ENCODE measurements around the gene HRK. TPM values are rescaled to one million over a fixed set of nuclear protein-coding genes. Genes with fewer than 3 reads are reported as not detected.

Gene HRK
- total RNA-seq, 1 donor from 2014 or later = not detected

GRCh38 chr12:116874324-116874995, 6.8 kb downstream of the HRK start:
- Mint-ChIP-seq H3K27me3 (ENCODE audit: unreplicated experiment) (peaks cover 56% of the 10 kb centered on the region), H3K4me3 (ENCODE audit: unreplicated experiment) (no peak overlapping the region), H3K4me1 (ENCODE audit: unreplicated experiment) (peaks cover 13% of the 10 kb centered on the region), H3K27ac (ENCODE audit: unreplicated experiment) (no peak overlapping the region), H3K9me3 (ENCODE audit: unreplicated experiment) (peaks cover 7% of the 10 kb centered on the region), H3K36me3 (ENCODE audit: unreplicated experiment) (peaks cover 5% of the 10 kb centered on the region)
- no peak for TF ChIP-seq CTCF (IDR thresholded peaks at IDR 0.05)
- DNase-seq (ENCODE audit: extremely low spot score, unreplicated experiment) = no peak

DNA sequence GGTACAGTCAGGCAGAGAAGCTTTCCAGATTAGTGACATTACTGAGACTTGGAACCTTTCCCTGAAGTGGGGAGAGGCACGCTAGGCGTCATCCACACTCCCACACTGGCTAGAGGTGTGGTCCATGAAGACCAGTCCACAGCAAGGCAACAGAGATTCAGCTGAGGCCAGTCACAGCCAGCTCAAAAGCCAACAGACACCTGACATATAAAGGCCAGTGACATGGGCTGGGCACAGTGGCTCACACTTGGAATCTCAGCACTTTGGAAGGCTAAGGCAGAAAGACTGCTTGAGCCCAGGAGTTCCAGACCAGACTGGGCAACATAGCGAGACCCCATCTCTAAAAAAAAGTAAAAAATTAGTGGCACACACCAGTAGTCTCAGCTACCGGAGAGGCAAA, 10.9 kb downstream of the HRK start:
- no peak for TF ChIP-seq CTCF (IDR thresholded peaks at IDR 0.05)
- H3K36me3 Mint-ChIP-seq (ENCODE audit: unreplicated experiment) = peaks cover 5% of the 10 kb centered on the region
- H3K27ac Mint-ChIP-seq (ENCODE audit: unreplicated experiment) = no peak overlapping the region
- peaks cover 19% of the 10 kb centered on the region for H3K27me3 Mint-ChIP-seq (ENCODE audit: unreplicated experiment)
- no peaks in the 10 kb centered on the region for H3K4me1 Mint-ChIP-seq (ENCODE audit: unreplicated experiment)
- DNase-seq (ENCODE audit: extremely low spot score, unreplicated experiment) = no peak
- H3K9me3 Mint-ChIP-seq (ENCODE audit: unreplicated experiment) = peaks cover 7% of the 10 kb centered on the region
- no peak overlapping the region for H3K4me3 Mint-ChIP-seq (ENCODE audit: unreplicated experiment)

DNA sequence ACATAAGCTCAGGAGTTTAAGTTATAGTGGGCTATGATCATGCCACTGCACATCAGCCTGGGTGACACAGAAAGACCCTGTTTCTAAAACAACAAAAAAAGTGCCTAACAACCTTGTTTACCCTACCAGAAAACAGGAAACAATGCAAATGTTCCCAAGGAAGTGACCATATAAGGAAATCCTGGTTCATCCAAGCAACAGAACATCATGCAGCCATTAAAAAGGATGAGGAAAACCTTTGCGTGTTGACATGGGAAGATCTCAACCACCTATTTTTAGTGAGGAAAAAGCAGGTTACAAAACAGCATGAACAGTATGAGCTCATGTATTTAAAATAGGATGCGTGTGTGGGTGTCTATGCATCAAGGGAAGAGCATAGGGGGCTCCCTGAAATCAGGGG, 13.7 kb downstream of the HRK start:
- Mint-ChIP-seq H3K27ac (ENCODE audit: unreplicated experiment) (no peak overlapping the region), H3K4me1 (ENCODE audit: unreplicated experiment) (peaks cover 5% of the 10 kb centered on the region), H3K27me3 (ENCODE audit: unreplicated experiment) (peaks cover 6% of the 10 kb centered on the region), H3K36me3 (ENCODE audit: unreplicated experiment) (no peaks in the 10 kb centered on the region), H3K4me3 (ENCODE audit: unreplicated experiment) (no peak overlapping the region), H3K9me3 (ENCODE audit: unreplicated experiment) (no peaks in the 10 kb centered on the region)
- no peak for DNase-seq (ENCODE audit: extremely low spot score, unreplicated experiment)
- TF ChIP-seq CTCF (IDR thresholded peaks at IDR 0.05) = no peak

- TF ChIP-seq CTCF (IDR thresholded peaks at IDR 0.05) = no peak
- no peak for DNase-seq (ENCODE audit: extremely low spot score, unreplicated experiment)
- Mint-ChIP-seq H3K36me3 (ENCODE audit: unreplicated experiment) (no peaks in the 10 kb centered on the region), H3K4me1 (ENCODE audit: unreplicated experiment) (peaks cover 14% of the 10 kb centered on the region), H3K4me3 (ENCODE audit: unreplicated experiment) (no peak overlapping the region), H3K27ac (ENCODE audit: unreplicated experiment) (peak overlapping the region; percentile 35), H3K27me3 (ENCODE audit: unreplicated experiment) (peaks cover 10% of the 10 kb centered on the region), H3K9me3 (ENCODE audit: unreplicated experiment) (no peaks in the 10 kb centered on the region)
These were observed 16.7 kb downstream of the HRK start for GRCh38 chr12:116864371-116865160.

DNA sequence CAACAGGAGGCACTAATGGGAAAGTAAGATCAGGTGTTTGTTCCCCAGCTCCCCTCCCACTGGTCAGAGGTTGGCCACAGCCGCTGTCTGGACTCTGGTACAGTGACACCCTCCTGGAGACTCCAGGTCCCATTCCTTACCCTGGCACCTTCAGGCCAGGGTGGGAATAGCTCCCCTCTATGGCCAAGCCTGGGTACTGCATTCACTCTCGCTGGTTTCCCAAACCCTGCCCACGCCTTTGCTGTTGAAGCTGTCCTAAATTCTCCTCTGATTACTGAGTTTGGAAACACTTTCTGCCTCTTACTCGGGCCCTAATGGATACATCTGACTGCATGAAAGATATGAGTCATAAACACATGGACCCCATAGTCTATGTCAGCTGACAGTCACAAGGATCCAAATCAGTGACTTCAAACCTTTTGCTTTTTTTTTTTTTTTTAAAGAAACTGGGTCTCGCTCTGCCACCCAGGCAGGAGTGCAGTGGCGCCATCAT, 17.9 kb downstream of the HRK start:
- H3K9me3 Mint-ChIP-seq (ENCODE audit: unreplicated experiment) = no peaks in the 10 kb centered on the region
- TF ChIP-seq CTCF (IDR thresholded peaks at IDR 0.05) = peak; percentile 43
- H3K27ac Mint-ChIP-seq (ENCODE audit: unreplicated experiment) = no peak overlapping the region
- no peak for DNase-seq (ENCODE audit: extremely low spot score, unreplicated experiment)
- peaks cover 16% of the 10 kb centered on the region for H3K27me3 Mint-ChIP-seq (ENCODE audit: unreplicated experiment)
- no peaks in the 10 kb centered on the region for H3K36me3 Mint-ChIP-seq (ENCODE audit: unreplicated experiment)
- H3K4me3 Mint-ChIP-seq (ENCODE audit: unreplicated experiment) = no peak overlapping the region
- peaks cover 14% of the 10 kb centered on the region for H3K4me1 Mint-ChIP-seq (ENCODE audit: unreplicated experiment)
